ENCODE results near the gene PAPPA2. TPM values are rescaled to one million over a fixed set of nuclear protein-coding genes. Genes with fewer than 3 reads are reported as not detected.

The PAPPA2 gene
- total RNA-seq, 2 experiments from 2014 or later, result 0.03 to 0.05 TPM

GRCh38 chr1:176770066-176770465 lies 307.1 kb downstream of the PAPPA2 start:
- POLR2A ChIA-PET, result no interaction called here
- H3K27me3 Mint-ChIP-seq (ENCODE audit: low read depth), result no peaks in the 10 kb centered on the region
- ATAC-seq, result no peak
- CTCF ChIA-PET, result no interaction called here
- H3K9me3 Mint-ChIP-seq (ENCODE audit: insufficient read depth), result no peaks in the 10 kb centered on the region
- no peak for DNase-seq
- no peak overlapping the region for H3K4me3 Mint-ChIP-seq
- no peak overlapping the region for H3K27ac Mint-ChIP-seq
- H3K36me3 Mint-ChIP-seq (ENCODE audit: low read depth), result no peaks in the 10 kb centered on the region
- H3K4me1 Mint-ChIP-seq (ENCODE audit: low read depth), result no peaks in the 10 kb centered on the region

- DNase-seq (no peak), ATAC-seq (no peak)
- Mint-ChIP-seq H3K27me3 (ENCODE audit: low read depth) (no peaks in the 10 kb centered on the region), H3K4me1 (ENCODE audit: low read depth) (no peaks in the 10 kb centered on the region), H3K9me3 (ENCODE audit: insufficient read depth) (no peaks in the 10 kb centered on the region), H3K4me3 (no peak overlapping the region), H3K27ac (no peak overlapping the region), H3K36me3 (ENCODE audit: low read depth) (no peaks in the 10 kb centered on the region)
- CTCF ChIA-PET, result no interaction called here
- POLR2A ChIA-PET, result no interaction called here
Measured at GRCh38 chr1:176773038-176773437, 310.1 kb downstream of the PAPPA2 start.

GRCh38 chr1:176774224-176774623 lies 311.2 kb downstream of the PAPPA2 start:
- H3K27me3 Mint-ChIP-seq (ENCODE audit: low read depth), result no peaks in the 10 kb centered on the region
- ChIA-PET CTCF (no interaction called here), POLR2A (no interaction called here)
- no peaks in the 10 kb centered on the region for H3K36me3 Mint-ChIP-seq (ENCODE audit: low read depth)
- H3K9me3 Mint-ChIP-seq (ENCODE audit: insufficient read depth), result no peaks in the 10 kb centered on the region
- no peak overlapping the region for H3K4me3 Mint-ChIP-seq
- no peaks in the 10 kb centered on the region for H3K4me1 Mint-ChIP-seq (ENCODE audit: low read depth)
- DNase-seq (no peak), ATAC-seq (no peak)
- H3K27ac Mint-ChIP-seq, result no peak overlapping the region

- ChIA-PET CTCF (no interaction called here), POLR2A (no interaction called here)
- no peaks in the 10 kb centered on the region for H3K4me1 Mint-ChIP-seq (ENCODE audit: low read depth)
- H3K27ac Mint-ChIP-seq, result no peak overlapping the region
- no peak for ATAC-seq
- no peaks in the 10 kb centered on the region for H3K27me3 Mint-ChIP-seq (ENCODE audit: low read depth)
- no peaks in the 10 kb centered on the region for H3K36me3 Mint-ChIP-seq (ENCODE audit: low read depth)
- no peak overlapping the region for H3K4me3 Mint-ChIP-seq
- DNase-seq, result no peak
- no peaks in the 10 kb centered on the region for H3K9me3 Mint-ChIP-seq (ENCODE audit: insufficient read depth)
Measured at GRCh38 chr1:176775378-176775777, 312.4 kb downstream of the PAPPA2 start.

- POLR2A ChIA-PET, result no interaction called here
- Mint-ChIP-seq H3K27ac (no peak overlapping the region), H3K36me3 (ENCODE audit: low read depth) (no peaks in the 10 kb centered on the region), H3K9me3 (ENCODE audit: insufficient read depth) (no peaks in the 10 kb centered on the region), H3K4me1 (ENCODE audit: low read depth) (no peaks in the 10 kb centered on the region), H3K4me3 (no peak overlapping the region), H3K27me3 (ENCODE audit: low read depth) (no peaks in the 10 kb centered on the region)
- CTCF ChIA-PET, result no interaction called here
- ATAC-seq, result no peak
- no peak for DNase-seq
Measured at GRCh38 chr1:176775996-176776395, 313.0 kb downstream of the PAPPA2 start.

GRCh38 chr1:176778056-176778455 lies 315.1 kb downstream of the PAPPA2 start:
- Mint-ChIP-seq H3K4me1 (ENCODE audit: low read depth) (no peaks in the 10 kb centered on the region), H3K27ac (no peak overlapping the region), H3K9me3 (ENCODE audit: insufficient read depth) (no peaks in the 10 kb centered on the region), H3K4me3 (no peak overlapping the region), H3K36me3 (ENCODE audit: low read depth) (no peaks in the 10 kb centered on the region), H3K27me3 (ENCODE audit: low read depth) (no peaks in the 10 kb centered on the region)
- ChIA-PET CTCF (interaction anchor here (0.7 to 1.5 kb wide), 2 partner anchors 14 to 325 kb away, joined by 3 to 4 read pairs; no protein-coding TSS in a partner anchor), POLR2A (no interaction called here)
- DNase-seq, result no peak
- ATAC-seq, result no peak

- ChIA-PET POLR2A (no interaction called here), CTCF (no interaction called here)
- ATAC-seq, result no peak
- Mint-ChIP-seq H3K4me3 (no peak overlapping the region), H3K27me3 (ENCODE audit: low read depth) (no peaks in the 10 kb centered on the region), H3K9me3 (ENCODE audit: insufficient read depth) (no peaks in the 10 kb centered on the region), H3K27ac (no peak overlapping the region), H3K4me1 (ENCODE audit: low read depth) (no peaks in the 10 kb centered on the region), H3K36me3 (ENCODE audit: low read depth) (no peaks in the 10 kb centered on the region)
- DNase-seq, result no peak
Measured at GRCh38 chr1:176779992-176780328, 317.0 kb downstream of the PAPPA2 start.

- DNase-seq (no peak), ATAC-seq (no peak)
- CTCF ChIA-PET, result no interaction called here
- Mint-ChIP-seq H3K27ac (no peak overlapping the region), H3K27me3 (ENCODE audit: low read depth) (no peaks in the 10 kb centered on the region), H3K4me3 (no peak overlapping the region), H3K4me1 (ENCODE audit: low read depth) (no peaks in the 10 kb centered on the region), H3K36me3 (ENCODE audit: low read depth) (no peaks in the 10 kb centered on the region), H3K9me3 (ENCODE audit: insufficient read depth) (no peaks in the 10 kb centered on the region)
- POLR2A ChIA-PET, result no interaction called here
Measured at GRCh38 chr1:176783309-176783708, 320.3 kb downstream of the PAPPA2 start.

GRCh38 chr1:176785056-176785455 lies 322.1 kb downstream of the PAPPA2 start:
- Mint-ChIP-seq H3K27ac (no peak overlapping the region), H3K4me3 (no peak overlapping the region), H3K4me1 (ENCODE audit: low read depth) (no peaks in the 10 kb centered on the region), H3K27me3 (ENCODE audit: low read depth) (no peaks in the 10 kb centered on the region), H3K36me3 (ENCODE audit: low read depth) (no peaks in the 10 kb centered on the region), H3K9me3 (ENCODE audit: insufficient read depth) (no peaks in the 10 kb centered on the region)
- no peak for ATAC-seq
- DNase-seq, result no peak
- CTCF ChIA-PET, result no interaction called here
- POLR2A ChIA-PET, result no interaction called here

GRCh38 chr1:176785791-176786190 lies 322.8 kb downstream of the PAPPA2 start:
- H3K27me3 Mint-ChIP-seq (ENCODE audit: low read depth), result no peaks in the 10 kb centered on the region
- H3K9me3 Mint-ChIP-seq (ENCODE audit: insufficient read depth), result no peaks in the 10 kb centered on the region
- H3K4me3 Mint-ChIP-seq, result no peak overlapping the region
- H3K27ac Mint-ChIP-seq, result no peak overlapping the region
- ChIA-PET CTCF (no interaction called here), POLR2A (no interaction called here)
- no peaks in the 10 kb centered on the region for H3K4me1 Mint-ChIP-seq (ENCODE audit: low read depth)
- no peaks in the 10 kb centered on the region for H3K36me3 Mint-ChIP-seq (ENCODE audit: low read depth)
- ATAC-seq (no peak), DNase-seq (no peak)

GRCh38 chr1:176786274-176786673 lies 323.3 kb downstream of the PAPPA2 start:
- H3K27me3 Mint-ChIP-seq (ENCODE audit: low read depth), result no peaks in the 10 kb centered on the region
- DNase-seq, result no peak
- no peak overlapping the region for H3K4me3 Mint-ChIP-seq
- no peak for ATAC-seq
- H3K36me3 Mint-ChIP-seq (ENCODE audit: low read depth), result no peaks in the 10 kb centered on the region
- CTCF ChIA-PET, result no interaction called here
- no peaks in the 10 kb centered on the region for H3K9me3 Mint-ChIP-seq (ENCODE audit: insufficient read depth)
- POLR2A ChIA-PET, result no interaction called here
- no peaks in the 10 kb centered on the region for H3K4me1 Mint-ChIP-seq (ENCODE audit: low read depth)
- no peak overlapping the region for H3K27ac Mint-ChIP-seq

GRCh38 chr1:176789571-176790090 lies 326.7 kb downstream of the PAPPA2 start:
- ATAC-seq, result no peak
- H3K27ac Mint-ChIP-seq, result no peak overlapping the region
- no peaks in the 10 kb centered on the region for H3K9me3 Mint-ChIP-seq (ENCODE audit: insufficient read depth)
- POLR2A ChIA-PET, result no interaction called here
- H3K4me1 Mint-ChIP-seq (ENCODE audit: low read depth), result no peaks in the 10 kb centered on the region
- H3K27me3 Mint-ChIP-seq (ENCODE audit: low read depth), result no peaks in the 10 kb centered on the region
- no peak for DNase-seq
- H3K36me3 Mint-ChIP-seq (ENCODE audit: low read depth), result no peaks in the 10 kb centered on the region
- H3K4me3 Mint-ChIP-seq, result no peak overlapping the region
- CTCF ChIA-PET, result no interaction called here

- DNase-seq (no peak), ATAC-seq (no peak)
- Mint-ChIP-seq H3K36me3 (ENCODE audit: low read depth) (no peaks in the 10 kb centered on the region), H3K9me3 (ENCODE audit: insufficient read depth) (no peaks in the 10 kb centered on the region), H3K4me3 (no peak overlapping the region), H3K27ac (no peak overlapping the region), H3K27me3 (ENCODE audit: low read depth) (no peaks in the 10 kb centered on the region), H3K4me1 (ENCODE audit: low read depth) (no peaks in the 10 kb centered on the region)
- POLR2A ChIA-PET, result no interaction called here
- CTCF ChIA-PET, result interaction anchor here (1.3 to 1.7 kb wide), 2 partner anchors 11 to 13 kb away, joined by 3 to 5 read pairs; no protein-coding TSS in a partner anchor
Measured at GRCh38 chr1:176790786-176791185, 327.8 kb downstream of the PAPPA2 start.
